Ascending aorta (tissue), 2 donors: ENCODE measurements around the gene RGS8. TPM values are rescaled to one million over a fixed set of nuclear protein-coding genes. Genes with fewer than 3 reads are reported as not detected.

Experiments
- DNase-seq, 2 donors: peaks; one replicate each; pipeline ENCODE4 v3.0.0-alpha.2; 2019; ENCODE audit warnings: low spot score in 2 of 2
- H3K27ac ChIP-seq, 2 donors: fragments of 200-600 bp; sonication (generic); one replicate each; pipeline ENCODE4 v1.5.1; 2016 to 2017; ENCODE audit warnings: mild to moderate bottlenecking in 1 of 2
- H3K27me3 ChIP-seq: fragments of 200-600 bp; sonication (generic); one replicate; pipeline ENCODE4 v1.5.1; 2017
- H3K36me3 ChIP-seq, 2 donors: fragments of 200-600 bp; sonication (generic); one replicate each; pipeline ENCODE4 v1.5.1; 2016
- H3K4me1 ChIP-seq, 2 donors: fragments of 200-600 bp; sonication (generic); one replicate each; pipeline ENCODE4 v1.5.1; 2016 to 2017; ENCODE audit warnings: mild to moderate bottlenecking in 1 of 2
- H3K4me3 ChIP-seq, 2 donors: fragments of 200-600 bp; sonication (generic); one replicate each; pipeline ENCODE4 v1.5.1; 2016 to 2017; ENCODE audit warnings: mild to moderate bottlenecking in 1 of 2
- H3K9me3 ChIP-seq, 2 donors: fragments of 200-600 bp; sonication (generic); one replicate each; pipeline ENCODE4 v1.5.1; 2016
- intact Hi-C: fragments of 100-400 bp; cut with DNase I; formaldehyde crosslinking; loops from one replicate; pipeline ENCODE4 v1.15.1; 2023
- total RNA-seq: library from RNA; depleted of rRNA; stranded (reverse); fragments of >200 nt; gene quantifications from one replicate; pipeline ENCODE4 v1.1.0, GENCODE V29; 2016
- TF ChIP-seq, protein P1 (sequence below), 3 experiments: fragments of 200-600 bp in 2 of 3; fragments of 450-650 bp in 1 of 3; sonication (generic) in 2 of 3; IDR thresholded peaks; one replicate each; pipeline ENCODE4 v1.5.1; 2016 to 2019; ENCODE audit warnings: antibody characterized with exemption in 3 of 3, mild to moderate bottlenecking in 1 of 3, moderate library complexity in 1 of 3

RGS8 gene
- total RNA-seq, 1 donor from 2014 or later = not detected

- Histone ChIP-seq H3K27me3 (no peaks in the 10 kb centered on the region), H3K4me3 (no peak overlapping the region), H3K9me3 (no peaks in the 10 kb centered on the region), H3K27ac (no peak overlapping the region), H3K36me3 (no peaks in the 10 kb centered on the region), H3K4me1 (no peaks in the 10 kb centered on the region)
- DNase-seq = no peak
- TF ChIP-seq, protein P1, sequence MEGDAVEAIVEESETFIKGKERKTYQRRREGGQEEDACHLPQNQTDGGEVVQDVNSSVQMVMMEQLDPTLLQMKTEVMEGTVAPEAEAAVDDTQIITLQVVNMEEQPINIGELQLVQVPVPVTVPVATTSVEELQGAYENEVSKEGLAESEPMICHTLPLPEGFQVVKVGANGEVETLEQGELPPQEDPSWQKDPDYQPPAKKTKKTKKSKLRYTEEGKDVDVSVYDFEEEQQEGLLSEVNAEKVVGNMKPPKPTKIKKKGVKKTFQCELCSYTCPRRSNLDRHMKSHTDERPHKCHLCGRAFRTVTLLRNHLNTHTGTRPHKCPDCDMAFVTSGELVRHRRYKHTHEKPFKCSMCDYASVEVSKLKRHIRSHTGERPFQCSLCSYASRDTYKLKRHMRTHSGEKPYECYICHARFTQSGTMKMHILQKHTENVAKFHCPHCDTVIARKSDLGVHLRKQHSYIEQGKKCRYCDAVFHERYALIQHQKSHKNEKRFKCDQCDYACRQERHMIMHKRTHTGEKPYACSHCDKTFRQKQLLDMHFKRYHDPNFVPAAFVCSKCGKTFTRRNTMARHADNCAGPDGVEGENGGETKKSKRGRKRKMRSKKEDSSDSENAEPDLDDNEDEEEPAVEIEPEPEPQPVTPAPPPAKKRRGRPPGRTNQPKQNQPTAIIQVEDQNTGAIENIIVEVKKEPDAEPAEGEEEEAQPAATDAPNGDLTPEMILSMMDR (IDR thresholded peaks at IDR 0.05) = no peak
- intact Hi-C loops = no loop called here
Observed at GRCh38 chr1:182666706-182667105, 17.7 kb downstream of the RGS8 start.

GRCh38 chr1:182664296-182664695 lies 20.1 kb downstream of the RGS8 start:
- no peaks in the 10 kb centered on the region for H3K9me3 ChIP-seq
- TF ChIP-seq, protein P1 (IDR thresholded peaks at IDR 0.05) = no peak
- H3K27me3 ChIP-seq = no peaks in the 10 kb centered on the region
- no peak overlapping the region for H3K4me3 ChIP-seq
- H3K4me1 ChIP-seq = no peaks in the 10 kb centered on the region
- intact Hi-C loops = no loop called here
- no peak for DNase-seq
- no peak overlapping the region for H3K27ac ChIP-seq
- H3K36me3 ChIP-seq = no peaks in the 10 kb centered on the region

DNA sequence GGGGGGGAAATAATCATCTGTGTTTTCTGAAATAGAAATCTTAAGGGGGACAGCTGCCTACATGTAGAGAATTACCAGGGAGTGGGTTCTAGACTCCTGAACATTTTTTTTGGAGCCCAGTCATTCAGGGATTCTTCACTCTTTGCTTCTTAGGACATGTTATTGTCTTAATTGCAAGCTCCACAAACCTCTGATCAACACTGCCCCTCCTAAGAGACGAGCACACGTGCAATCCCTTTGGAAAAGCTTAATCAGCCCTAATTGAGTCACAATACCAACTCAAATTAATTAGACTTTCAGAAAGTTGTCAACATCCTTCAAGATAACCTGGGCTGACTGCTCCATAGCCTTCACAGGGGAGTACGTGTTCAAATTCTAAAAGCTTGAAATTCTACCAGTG lies 21.4 kb downstream of the RGS8 start:
- Histone ChIP-seq H3K27ac (no peak overlapping the region), H3K4me3 (no peak overlapping the region), H3K9me3 (no peaks in the 10 kb centered on the region), H3K36me3 (no peaks in the 10 kb centered on the region), H3K4me1 (no peaks in the 10 kb centered on the region), H3K27me3 (no peaks in the 10 kb centered on the region)
- intact Hi-C loops = no loop called here
- DNase-seq = no peak
- TF ChIP-seq, protein P1 (IDR thresholded peaks at IDR 0.05) = no peak

GRCh38 chr1:182662121-182662890 lies 22.1 kb downstream of the RGS8 start:
- Histone ChIP-seq H3K36me3 (no peaks in the 10 kb centered on the region), H3K4me1 (no peaks in the 10 kb centered on the region), H3K27me3 (no peaks in the 10 kb centered on the region), H3K27ac (no peak overlapping the region), H3K9me3 (no peaks in the 10 kb centered on the region), H3K4me3 (no peak overlapping the region)
- intact Hi-C loops = no loop called here
- DNase-seq = no peak
- TF ChIP-seq, protein P1 (IDR thresholded peaks at IDR 0.05) = no peak

DNA sequence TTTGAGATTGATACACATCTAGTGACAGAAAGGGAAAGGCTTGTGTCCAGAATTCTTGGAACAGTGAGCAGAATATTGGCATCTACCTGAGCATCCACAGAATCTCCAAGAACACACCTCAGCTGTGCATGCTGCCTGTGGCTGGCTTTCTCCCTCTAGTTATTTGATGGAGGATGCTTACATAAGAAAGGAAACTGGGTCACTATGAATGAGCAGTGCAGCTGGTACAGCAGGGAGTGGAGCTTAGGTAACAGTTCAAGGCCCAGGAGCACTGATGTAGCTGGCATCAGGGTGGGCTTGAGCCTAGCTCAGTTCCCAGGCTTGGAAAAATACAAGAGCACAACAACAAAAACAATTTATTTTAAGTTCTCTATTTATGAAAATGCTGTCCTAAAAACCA lies 26.3 kb downstream of the RGS8 start:
- no peak overlapping the region for H3K27ac ChIP-seq
- H3K4me3 ChIP-seq = no peak overlapping the region
- no peaks in the 10 kb centered on the region for H3K9me3 ChIP-seq
- no peaks in the 10 kb centered on the region for H3K27me3 ChIP-seq
- DNase-seq = no peak
- intact Hi-C loops = no loop called here
- no peaks in the 10 kb centered on the region for H3K36me3 ChIP-seq
- TF ChIP-seq, protein P1 (IDR thresholded peaks at IDR 0.05) = no peak
- H3K4me1 ChIP-seq = no peaks in the 10 kb centered on the region
